HG02588 (cell line): ENCODE measurements around the gene IL12RB1.
"Not testable (repeated sequence)": the region's sequence is repeated elsewhere in the genome, so short reads cannot be mapped to it uniquely, and the experiment has no call there.

Experiments
- ATAC-seq: cut with Tn5 transposase; IDR thresholded peaks from one replicate; pipeline ENCODE4 v1.9.1; 2021; ENCODE audit warnings: mild to moderate bottlenecking, moderate library complexity; ENCODE audit not compliant: unreplicated experiment

Gene IL12RB1

GRCh38 chr19:18051887-18052286 is 34.8 kb downstream of the IL12RB1 start:
- no peak for ATAC-seq

- no peak for ATAC-seq
Observed at GRCh38 chr19:18049385-18049784, 37.3 kb downstream of the IL12RB1 start.

DNA sequence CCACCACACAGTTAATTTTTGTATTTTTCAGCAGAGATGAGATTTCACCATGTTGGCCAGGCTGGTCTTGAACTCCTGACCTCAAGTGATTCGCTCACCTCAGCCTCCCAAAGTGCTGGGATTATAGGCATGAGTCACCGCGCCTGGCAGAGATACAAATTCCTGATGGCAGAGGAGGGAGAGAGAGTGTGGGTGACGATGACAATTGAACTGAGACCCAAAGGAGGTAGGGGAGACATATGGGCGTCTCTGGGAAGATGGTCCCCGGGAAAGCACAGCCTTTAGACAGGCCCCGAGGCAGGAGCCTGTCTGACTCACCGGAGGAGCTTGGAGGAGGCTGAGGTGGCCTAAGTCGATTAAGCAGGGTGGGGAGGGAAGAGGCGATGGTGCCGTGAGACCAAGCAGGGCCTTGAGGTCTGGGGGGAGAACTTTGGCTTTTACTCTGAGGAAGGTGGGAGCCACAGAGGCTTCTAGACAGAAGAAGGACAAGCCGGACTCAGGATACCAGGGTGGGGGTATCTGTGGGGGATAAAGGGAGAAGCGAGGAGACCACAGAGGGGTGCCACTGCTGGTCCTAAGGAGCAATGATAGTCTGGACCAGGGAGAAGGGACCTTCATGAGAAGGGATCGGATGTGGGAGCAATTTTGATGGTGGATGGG is 40.5 kb downstream of the IL12RB1 start:
- ATAC-seq: no peak

DNA sequence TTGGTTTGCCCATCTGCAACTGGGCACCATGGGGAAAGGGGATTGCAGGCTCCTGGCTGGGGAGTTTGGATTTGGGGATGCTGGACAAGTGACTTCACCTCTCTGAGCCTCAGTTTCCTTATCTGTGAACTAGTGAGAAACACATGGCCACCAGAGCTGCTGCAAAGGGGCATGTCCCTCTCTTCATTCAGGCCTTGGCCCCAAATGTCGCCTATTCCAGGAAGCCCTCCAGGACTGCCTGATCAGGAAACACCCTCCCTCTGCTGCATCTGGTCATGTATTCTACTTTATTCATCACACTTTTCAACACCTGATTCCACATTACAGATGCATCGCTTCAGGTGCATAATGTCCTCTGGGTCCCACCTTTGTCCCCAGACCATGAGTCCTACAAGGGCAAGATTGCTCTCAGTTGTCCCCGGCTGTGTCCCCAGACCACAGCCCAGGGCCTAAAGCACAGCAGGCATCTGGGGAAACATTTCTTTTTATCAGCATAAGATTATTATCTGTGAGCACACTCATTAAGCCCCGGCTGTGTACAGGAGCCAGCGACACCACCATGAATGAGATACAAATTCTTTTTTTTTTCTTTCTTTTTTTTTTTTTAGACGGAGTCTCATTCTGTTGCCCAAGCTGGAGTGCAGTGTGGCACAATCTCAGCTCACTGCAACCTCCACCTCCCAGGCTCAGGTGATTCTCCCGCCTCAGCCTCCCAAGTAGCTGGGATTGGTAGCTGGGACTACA is 41.3 kb downstream of the IL12RB1 start:
- ATAC-seq: no peak

DNA sequence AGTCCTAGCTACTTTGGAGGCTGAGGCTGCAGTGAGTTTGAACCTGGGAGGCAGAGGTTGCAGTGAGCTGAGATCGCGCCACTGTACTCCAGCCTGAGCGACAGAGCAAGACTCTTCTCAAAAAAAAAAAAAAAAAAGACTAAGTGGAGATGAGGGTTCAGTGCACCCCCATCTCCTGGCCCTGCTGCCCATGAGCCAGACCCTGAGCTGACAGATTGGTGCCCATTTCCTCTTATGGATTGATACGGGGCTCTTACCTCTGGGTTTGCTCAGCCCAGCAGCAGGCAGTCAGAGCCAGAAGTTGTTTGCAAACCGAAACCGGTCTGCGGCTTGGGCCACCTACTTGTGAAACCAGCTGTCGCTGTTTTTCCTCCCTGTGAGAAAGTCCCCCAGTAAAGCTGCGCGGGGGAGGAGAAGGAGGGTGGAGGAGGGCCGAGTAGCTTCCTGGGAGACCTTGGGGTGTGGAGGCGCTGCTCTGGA is 41.9 kb downstream of the IL12RB1 start:
- ATAC-seq: peak; percentile 80

DNA sequence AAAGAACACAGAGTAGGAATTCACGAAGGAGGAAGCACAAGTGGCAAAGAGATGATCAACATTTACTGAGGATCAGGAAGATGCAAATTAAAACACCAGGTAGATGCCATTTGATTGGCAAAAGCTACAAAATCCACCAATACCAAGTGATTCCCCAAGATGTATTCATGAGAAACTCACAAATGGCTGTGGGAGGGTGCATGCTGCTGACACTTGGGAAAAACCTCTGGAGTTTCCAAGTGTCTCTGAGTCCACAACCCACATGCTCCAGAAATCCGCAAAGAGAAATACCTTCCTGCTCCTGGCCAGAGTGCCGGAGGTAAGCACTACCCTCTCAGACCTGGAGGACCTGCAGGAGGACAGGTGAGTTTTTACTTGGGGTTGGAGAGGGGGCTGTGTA is 43.1 kb downstream of the IL12RB1 start:
- no peak for ATAC-seq

GRCh38 chr19:18041054-18041453 is 45.7 kb downstream of the IL12RB1 start:
- ATAC-seq: no peak

DNA sequence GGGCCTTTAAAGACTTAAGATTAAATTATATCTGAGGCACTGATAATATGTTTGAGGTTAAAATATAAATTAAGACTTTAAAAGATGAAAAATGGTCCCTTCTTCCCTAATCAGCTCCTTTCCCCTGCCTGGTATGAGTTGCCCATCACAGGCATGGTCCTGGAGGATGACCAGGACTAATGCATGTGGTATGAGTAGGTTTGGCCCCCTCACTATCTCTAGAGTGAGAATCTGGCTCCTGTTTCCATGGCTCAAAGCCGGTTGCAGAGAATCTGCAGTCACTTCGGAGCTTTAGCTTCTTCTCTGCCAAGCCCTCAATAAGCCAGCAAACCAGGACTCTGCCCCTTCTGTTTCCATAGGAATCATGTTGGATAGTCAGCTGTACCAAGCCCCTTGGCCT is 54.6 kb downstream of the IL12RB1 start:
- ATAC-seq: not testable (repeated sequence)

DNA sequence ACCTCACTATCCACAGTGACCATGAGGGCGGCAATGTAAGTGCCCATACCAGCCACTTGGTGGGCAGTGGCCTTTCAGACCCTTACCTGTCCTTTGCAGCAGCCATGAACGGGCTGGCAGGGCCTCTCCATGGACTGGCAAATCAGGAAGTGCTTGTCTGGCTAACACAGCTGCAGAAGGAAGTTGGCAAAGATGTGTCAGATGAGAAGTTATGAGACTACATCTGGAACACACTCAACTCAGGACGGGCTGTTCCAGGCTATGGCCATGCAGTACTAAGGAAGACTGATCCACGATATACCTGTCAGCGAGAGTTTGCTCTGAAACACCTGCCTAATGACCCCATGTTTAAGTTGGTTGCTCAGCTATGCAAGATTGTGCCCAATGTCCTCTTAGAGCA is 55.3 kb downstream of the IL12RB1 start:
- not testable (repeated sequence) for ATAC-seq

DNA sequence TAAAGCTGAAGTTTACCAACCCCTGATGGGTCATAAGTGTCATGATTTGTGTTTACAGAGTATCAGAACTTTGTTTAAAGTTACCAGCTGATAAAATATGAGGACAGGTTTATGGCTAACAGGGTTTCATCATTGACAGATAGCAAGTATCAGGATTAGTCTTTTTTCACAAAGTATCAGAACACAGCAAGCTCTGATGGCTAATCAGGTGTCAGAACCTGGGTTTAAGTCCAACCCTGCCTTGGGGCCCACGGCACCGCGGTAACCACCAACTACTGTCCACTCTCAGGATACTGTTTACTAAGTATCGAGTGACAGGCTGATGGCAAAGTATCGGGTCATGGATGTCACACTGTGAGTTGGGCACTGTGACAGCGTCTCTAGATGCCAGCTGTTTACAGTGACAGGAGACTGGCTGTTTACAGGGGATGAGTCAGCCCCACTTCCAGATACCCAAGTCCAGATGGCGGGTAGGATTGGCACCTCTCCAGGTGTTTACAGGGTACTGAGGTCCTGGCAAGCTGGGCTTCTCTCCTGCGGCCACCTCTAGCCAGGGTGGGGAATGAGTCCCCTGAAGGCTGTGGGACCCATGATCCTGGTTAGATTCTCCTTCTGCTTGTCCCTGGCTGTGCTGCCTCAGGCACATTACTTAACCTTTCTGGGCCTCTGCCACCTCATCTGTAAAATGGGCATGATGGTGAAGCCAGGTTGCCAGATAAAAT is 57.0 kb downstream of the IL12RB1 start:
- ATAC-seq: no peak

GRCh38 chr19:18027151-18027550 is 59.6 kb downstream of the IL12RB1 start:
- ATAC-seq: no peak

GRCh38 chr19:18023622-18024251 is 63.0 kb downstream of the IL12RB1 start:
- no peak for ATAC-seq

- no peak for ATAC-seq
Observed at GRCh38 chr19:18021121-18021755, 65.5 kb downstream of the IL12RB1 start.

GRCh38 chr19:18020212-18021085 is 66.3 kb downstream of the IL12RB1 start:
- no peak for ATAC-seq

DNA sequence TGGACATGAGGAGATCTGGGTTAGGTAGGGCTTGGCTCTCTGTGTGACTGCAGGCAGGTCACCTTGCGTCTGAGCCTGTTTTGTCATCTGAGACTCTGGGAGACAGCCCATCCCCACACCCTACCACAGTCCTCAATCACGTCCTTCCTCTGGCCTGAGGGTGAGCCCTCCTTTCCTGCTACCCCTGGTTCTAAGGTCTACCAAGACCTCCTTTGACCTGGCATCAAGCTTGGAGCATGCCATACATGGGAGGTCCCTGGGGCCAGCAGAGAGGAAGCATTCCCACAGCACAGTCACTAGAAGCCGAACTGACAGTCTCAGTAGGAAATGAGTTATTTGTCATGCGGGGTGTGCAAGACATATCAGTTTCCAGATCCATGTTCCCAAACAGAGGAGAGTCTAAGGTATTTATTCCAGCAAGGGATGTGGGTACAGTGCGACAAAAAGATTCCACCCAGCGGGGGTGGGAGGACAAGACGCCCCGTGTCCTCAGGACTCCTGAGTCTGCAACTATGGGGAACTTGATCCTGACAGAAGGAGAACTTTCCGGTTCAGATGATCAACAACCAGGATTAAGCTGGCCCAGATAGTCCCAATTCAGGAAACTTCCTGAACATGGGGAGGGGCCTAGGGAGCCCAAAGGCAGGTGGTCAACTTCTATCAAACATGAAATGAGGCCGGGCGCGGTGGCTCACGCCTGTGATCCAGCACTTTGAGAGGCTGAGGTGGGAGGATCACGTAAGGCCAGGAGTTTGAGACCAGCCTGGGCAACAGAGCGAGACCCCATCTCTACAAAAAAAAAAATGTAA is 69.3 kb downstream of the IL12RB1 start:
- ATAC-seq: no peak

GRCh38 chr19:18016209-18016910 is 70.4 kb downstream of the IL12RB1 start:
- ATAC-seq: no peak

GRCh38 chr19:18014197-18014596 is 72.5 kb downstream of the IL12RB1 start:
- no peak for ATAC-seq
